HL-60 (cell line): Measurements from ENCODE around the gene TSSK6.

Experiments
- CTCF ChIP-seq: IDR thresholded peaks from one replicate; pipeline ENCODE4 v1.5.1; 2011; ENCODE audit warnings: low read length, control low read depth, inconsistent platforms; ENCODE audit not compliant: insufficient read depth
- GABPA ChIP-seq: IDR thresholded peaks from 2 replicates; pipeline ENCODE4 v1.6.1; 2012; ENCODE audit warnings: low read depth
- POLR2AphosphoS5 ChIP-seq: IDR thresholded peaks from 2 replicates; pipeline ENCODE4 v1.6.1; 2012; ENCODE audit warnings: low read depth

- TF ChIP-seq CTCF (no peak), POLR2AphosphoS5 (no peak), GABPA (no peak)
These were observed 30.4 kb upstream of the TSSK6 start for GRCh38 chr19:19545707-19546106.
